HG02981 (cell line): Measurements from ENCODE around the gene PSME3IP1.
"Not testable (repeated sequence)": the region's sequence is repeated elsewhere in the genome, so short reads cannot be mapped to it uniquely, and the experiment has no call there.

ENCODE experiments used
- ATAC-seq: cut with Tn5 transposase; IDR thresholded peaks from one replicate; pipeline ENCODE4 v1.9.1; 2021; ENCODE audit warnings: mild to moderate bottlenecking, moderate library complexity; ENCODE audit not compliant: unreplicated experiment

PSME3IP1 gene

GRCh38 chr16:57185945-57186871 lies at the start of gene PSME3IP1, which contains the start of gene RSPRY1:
TSS of gene PSME3IP1 (minus strand) at chr16:57186039. CDS start at chr16:57173854, 12,185 bp downstream.
TSS of gene RSPRY1 (plus strand) at chr16:57186329. CDS start at chr16:57204659, 18,330 bp downstream.
- peak; percentile 89 for ATAC-seq

- no peak for ATAC-seq
Measured at GRCh38 chr16:57235128-57236021, 49.5 kb upstream of the PSME3IP1 start.

DNA sequence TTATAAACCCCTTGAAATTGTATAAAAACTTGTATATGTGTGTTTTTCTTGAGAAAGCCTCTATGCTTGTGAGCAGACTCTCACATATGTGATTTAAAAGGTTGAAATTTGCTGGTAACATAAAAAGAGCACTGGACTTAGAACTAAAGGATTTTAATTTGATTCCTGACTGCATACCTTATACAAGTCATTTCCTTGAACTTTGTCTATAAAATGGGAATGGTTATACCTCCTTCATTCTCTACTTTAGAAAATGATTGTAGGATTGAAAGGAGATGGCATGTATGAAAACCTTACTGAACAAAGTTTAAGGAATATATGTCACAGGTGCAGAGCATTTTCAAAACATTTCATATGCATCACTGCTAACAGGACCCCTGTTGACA lies 48.9 kb upstream of the PSME3IP1 start:
- no peak for ATAC-seq

DNA sequence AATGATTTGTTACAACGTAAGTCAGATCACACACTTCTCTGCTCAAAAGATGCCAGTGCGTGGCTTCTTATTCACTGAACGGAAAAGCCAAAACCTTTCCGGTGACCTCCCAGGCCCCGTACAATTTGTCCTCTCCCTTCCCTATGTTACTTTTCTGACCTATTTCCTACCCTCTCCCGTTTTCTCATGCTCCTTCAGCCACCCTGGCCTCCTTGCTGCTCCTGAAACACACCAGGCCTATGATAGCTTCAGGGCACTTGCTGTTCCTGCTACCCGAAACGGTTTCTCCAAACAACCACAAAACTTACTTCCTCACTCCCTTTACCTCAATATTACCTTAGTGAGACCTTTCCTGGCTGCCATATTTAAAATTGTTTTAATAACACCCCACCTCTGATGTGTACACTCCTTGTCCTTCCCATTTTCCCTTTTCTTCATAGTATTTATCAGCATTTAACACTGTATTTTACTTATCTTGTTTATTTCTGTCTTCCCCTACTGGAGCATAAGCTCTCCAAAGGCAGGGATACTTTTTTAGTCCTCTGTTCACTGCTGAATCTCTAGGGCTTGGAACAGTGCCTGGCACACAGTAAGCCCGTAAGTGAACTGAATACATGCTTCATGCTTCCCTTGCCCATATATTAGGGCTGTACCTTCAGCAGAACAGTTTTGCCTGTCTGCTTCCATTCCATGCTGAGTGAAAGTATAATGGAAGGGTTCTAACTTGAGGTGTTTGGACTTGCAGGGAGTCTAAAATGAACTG lies 48.3 kb upstream of the PSME3IP1 start:
- ATAC-seq, result no peak

DNA sequence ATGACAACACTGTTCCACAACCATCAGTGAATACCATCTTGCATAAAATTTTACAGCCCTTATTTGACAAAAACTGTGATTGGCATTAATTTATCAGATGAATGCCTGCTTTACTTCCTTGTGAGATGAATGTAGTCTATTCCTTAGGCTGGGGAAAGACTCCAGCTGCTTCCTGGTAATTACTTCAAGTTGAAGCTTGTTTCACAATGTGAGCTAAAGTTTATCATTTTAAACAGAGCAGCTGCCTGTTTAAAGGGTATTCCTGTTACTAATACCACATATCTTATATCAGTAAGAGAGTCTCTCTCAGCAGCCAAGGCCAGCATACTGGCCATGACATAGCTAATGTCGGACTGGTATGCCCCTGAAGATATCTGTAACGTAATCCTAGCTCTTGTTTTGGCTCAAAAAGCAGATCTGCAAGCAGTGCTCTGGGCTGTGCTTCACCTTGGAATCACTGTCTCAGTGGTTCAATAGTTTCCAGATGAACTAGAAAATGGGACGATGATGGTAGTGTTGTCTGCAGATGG lies 46.0 kb upstream of the PSME3IP1 start:
- ATAC-seq, result no peak

DNA sequence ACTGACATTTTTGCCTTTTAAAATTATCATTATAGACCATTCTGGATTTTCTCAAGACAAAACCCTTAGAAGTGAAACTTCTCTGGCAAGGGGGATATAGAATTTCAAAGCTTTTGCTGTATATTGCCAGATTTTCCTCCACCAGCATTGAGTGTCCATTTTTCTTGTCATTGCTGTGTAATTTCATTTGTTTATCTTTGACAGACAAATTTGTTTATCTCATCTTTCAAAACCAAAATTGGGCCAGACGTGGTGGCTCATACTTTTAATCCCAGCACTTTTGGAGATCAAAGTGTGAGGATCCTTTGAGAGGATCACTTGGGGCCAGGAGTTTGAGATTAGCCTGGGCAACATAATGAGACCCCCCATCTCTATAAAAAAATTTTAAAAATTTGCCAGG lies 43.2 kb upstream of the PSME3IP1 start:
- no peak for ATAC-seq

DNA sequence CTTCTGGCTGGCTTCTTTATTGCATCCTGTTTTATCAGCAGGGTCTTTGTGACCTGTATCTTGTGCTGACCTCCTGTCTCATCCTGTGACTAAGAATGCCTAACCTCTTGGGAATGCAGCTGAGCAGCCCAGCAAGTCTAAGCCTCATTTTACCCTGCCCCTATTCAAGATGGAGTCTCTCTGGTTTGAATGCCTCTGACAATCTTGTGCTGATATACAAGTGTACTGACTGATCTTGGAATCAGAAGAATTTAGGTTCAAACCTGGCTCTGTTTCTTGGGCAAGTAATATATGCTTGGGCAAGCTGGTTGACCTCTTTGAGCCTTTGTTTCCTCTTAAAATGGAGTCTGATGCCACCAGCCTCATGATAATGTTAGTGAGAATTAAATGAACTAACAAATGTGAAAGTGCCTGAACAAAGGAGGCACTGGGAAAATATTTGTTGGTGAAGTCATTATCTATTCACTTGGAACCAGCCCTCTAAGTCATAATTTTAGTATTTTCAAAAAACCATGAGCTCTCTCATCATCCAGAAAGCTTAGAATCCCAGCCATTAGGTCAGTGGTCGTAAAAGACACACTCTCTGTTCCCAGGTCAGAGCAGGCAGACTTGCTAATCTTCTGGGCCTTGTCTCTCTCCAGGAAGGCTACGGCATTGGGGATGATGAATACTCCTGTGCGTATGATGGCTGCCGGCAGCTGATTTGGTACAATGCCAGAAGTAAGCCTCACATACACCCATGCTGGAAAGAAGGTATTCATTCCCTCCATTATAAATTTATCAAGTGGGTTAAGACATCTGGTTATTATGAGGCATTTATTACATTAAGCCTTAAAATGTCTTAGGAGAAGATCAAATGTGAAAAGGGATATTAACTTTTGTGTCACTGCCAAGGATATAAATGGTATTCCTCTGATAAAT lies 41.1 kb upstream of the PSME3IP1 start:
- ATAC-seq, result no peak

DNA sequence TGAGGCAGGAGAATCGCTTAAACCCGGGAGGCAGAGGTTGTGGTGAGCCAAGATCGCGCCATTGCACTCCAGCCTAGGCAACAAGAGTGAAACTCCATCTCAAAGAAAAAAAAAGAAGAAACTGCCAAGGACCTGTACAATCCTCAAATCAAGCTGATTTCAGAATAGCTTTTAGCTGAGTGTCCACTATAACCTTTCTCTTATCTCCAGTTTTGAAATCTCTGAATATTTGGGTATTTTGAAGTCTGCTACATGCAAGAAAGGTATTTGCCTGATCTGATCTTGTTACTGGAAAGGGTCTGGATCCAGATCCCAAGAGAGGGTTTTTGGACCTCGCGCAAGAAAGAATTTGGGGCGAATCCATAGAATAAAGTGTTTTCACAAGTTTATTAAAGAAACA lies 40.1 kb upstream of the PSME3IP1 start:
- no peak for ATAC-seq

DNA sequence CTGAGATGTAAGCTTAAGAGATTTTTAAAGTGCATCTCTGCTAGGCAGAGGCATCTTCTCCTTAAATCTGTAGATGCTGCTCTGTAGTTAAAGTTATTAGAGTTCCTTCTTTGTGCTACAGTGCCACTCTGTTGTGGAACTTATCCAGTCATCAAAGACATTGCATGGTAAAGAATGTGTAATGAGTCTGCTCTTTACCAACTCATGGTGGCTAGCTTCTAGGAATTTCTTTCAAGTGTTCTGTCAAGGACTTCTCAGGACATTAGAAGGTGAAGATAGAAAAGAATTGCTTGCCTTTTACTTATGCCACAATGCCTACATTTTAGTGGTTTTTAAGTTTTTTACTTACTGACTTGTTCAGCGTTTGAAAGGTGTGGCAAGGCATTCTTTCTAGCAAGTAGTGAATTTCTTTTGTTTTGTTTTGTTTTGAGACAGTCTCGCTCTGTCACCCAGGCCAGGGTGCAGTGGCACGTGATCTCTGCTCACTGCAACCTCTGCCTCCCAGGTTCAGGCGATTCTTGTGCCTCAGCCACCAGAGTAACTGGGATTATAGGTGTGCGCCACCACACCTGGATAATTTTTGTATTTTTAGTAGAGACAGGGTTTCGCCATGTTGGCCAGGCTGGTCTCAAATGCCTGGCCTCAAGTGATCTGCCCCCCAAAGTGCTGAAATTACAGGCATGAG lies 39.0 kb upstream of the PSME3IP1 start:
- no peak for ATAC-seq

DNA sequence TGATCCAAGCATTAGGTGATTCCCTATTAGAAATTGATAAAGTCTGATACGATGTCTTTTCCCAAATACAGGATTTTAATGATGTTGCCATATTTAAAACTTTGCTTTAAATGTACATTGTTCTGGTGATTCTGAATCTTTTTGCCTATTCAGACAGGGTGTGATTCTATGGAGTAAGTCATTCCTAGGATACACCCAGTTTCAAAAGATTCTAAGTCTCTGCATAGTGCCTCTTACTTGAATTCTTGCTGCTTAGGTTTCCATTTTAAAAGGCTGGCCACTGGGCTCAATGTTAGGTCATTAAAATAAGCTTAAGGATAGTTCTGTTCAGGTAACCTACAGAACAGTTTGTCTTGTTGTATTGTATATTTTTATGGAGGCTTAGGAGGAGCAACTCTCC lies 37.2 kb upstream of the PSME3IP1 start:
- no peak for ATAC-seq

GRCh38 chr16:57216968-57217367 lies 31.1 kb upstream of the PSME3IP1 start:
- no peak for ATAC-seq

DNA sequence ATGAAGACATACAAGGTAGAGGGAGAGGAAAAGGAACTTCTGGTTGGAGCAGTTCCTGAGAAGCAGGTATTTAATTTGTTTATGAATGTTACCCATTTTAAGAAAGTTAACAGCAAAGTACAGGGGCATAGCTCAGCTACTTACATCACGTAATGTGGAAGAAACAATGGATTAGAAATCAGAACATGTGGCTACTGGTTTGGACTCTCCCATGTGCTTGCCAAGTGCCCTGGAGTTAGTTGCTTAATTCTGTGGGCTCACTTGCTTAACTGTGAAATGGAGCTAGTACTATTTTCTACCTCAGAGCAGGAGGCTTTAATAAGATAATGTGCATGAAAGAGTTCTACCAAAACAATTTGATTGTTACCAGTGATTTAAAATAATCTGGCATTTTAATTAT lies 27.6 kb upstream of the PSME3IP1 start:
- no peak for ATAC-seq

DNA sequence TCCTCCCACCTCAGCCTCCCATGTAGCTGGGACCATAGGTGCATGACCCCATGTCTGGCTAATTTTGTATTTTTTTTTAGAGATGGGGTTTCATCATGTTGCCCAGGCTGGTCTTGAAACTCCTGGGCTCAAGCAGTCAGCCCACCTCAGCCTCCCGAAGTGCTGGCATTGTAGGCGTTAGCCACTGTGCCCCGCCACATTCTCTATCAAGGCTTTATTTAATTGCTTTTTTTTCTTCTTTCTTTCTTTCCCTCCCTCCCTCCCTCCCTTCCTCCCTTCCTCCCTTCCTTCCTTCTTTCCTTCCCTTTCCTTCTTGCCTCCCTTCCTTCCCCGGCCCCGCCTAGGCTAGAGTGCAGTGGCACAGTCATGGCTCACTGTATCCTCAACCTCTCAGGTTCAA lies 23.9 kb upstream of the PSME3IP1 start:
- ATAC-seq, result no peak

DNA sequence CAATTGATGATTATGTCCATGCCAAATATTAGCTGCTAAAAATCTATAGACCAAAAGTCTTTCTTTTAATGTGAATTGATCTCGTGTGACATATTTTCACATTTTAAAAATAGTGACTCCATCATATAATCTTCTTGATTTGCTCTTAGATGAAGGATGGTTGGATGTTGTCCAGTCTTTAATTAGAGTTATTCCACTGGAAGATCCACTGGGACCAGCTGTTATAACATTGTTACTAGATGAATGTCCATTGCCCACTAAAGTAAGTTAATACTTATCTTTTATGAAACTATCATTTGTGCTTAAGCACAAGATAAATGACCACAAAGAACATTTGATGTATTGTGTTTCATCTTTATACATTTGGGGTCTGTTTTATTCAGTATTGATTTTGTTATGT lies 23.1 kb upstream of the PSME3IP1 start:
- no peak for ATAC-seq

- no peak for ATAC-seq
Measured at GRCh38 chr16:57204675-57205074, 18.8 kb upstream of the PSME3IP1 start.

- no peak for ATAC-seq
Measured at GRCh38 chr16:57203451-57203850, 17.6 kb upstream of the PSME3IP1 start.

- ATAC-seq, result no peak
Measured at GRCh38 chr16:57202095-57202886, 16.5 kb upstream of the PSME3IP1 start.

- not testable (repeated sequence) for ATAC-seq
Measured at GRCh38 chr16:57200926-57201325, 15.1 kb upstream of the PSME3IP1 start.
